ENCODE measurements around the gene AATF.

DNA sequence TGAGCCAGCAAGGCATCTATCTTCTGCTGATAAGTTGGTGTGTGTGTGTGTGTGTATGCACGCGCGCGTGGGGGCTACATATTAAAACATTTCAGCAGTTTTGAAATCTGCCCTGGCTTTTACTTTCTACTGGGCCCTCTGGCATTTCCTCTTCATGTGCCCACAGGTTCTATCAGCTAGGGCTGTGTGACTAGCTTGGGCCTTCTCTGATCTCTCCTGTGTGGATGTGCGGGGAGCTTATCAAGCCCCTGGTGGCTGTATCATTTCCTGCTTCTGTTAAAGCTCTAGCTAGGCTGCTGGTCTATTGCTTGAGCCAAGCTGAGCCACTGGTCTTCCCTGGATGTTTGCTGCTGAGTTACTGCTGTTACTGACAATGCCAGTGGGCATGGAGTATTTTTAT is 132.5 kb downstream of the AATF start:
- TF ChIP-seq, protein P1, sequence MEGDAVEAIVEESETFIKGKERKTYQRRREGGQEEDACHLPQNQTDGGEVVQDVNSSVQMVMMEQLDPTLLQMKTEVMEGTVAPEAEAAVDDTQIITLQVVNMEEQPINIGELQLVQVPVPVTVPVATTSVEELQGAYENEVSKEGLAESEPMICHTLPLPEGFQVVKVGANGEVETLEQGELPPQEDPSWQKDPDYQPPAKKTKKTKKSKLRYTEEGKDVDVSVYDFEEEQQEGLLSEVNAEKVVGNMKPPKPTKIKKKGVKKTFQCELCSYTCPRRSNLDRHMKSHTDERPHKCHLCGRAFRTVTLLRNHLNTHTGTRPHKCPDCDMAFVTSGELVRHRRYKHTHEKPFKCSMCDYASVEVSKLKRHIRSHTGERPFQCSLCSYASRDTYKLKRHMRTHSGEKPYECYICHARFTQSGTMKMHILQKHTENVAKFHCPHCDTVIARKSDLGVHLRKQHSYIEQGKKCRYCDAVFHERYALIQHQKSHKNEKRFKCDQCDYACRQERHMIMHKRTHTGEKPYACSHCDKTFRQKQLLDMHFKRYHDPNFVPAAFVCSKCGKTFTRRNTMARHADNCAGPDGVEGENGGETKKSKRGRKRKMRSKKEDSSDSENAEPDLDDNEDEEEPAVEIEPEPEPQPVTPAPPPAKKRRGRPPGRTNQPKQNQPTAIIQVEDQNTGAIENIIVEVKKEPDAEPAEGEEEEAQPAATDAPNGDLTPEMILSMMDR (IDR thresholded peaks at IDR 0.05), result no peak
- TF ChIP-seq RFX5 (IDR thresholded peaks at IDR 0.05), result no peak
- TF ChIP-seq POLR2A (IDR thresholded peaks at IDR 0.05; ENCODE audit: low read length), result no peak
- TF ChIP-seq, protein P2, sequence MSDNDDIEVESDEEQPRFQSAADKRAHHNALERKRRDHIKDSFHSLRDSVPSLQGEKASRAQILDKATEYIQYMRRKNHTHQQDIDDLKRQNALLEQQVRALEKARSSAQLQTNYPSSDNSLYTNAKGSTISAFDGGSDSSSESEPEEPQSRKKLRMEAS (IDR thresholded peaks at IDR 0.05), result no peak
- no peak for TF ChIP-seq KDM1A (IDR thresholded peaks at IDR 0.05; ENCODE audit: low read depth)
- no peak for TF ChIP-seq KDM5A (IDR thresholded peaks at IDR 0.05)
